ENCODE results near the gene IGLON5.

IGLON5 gene

DNA sequence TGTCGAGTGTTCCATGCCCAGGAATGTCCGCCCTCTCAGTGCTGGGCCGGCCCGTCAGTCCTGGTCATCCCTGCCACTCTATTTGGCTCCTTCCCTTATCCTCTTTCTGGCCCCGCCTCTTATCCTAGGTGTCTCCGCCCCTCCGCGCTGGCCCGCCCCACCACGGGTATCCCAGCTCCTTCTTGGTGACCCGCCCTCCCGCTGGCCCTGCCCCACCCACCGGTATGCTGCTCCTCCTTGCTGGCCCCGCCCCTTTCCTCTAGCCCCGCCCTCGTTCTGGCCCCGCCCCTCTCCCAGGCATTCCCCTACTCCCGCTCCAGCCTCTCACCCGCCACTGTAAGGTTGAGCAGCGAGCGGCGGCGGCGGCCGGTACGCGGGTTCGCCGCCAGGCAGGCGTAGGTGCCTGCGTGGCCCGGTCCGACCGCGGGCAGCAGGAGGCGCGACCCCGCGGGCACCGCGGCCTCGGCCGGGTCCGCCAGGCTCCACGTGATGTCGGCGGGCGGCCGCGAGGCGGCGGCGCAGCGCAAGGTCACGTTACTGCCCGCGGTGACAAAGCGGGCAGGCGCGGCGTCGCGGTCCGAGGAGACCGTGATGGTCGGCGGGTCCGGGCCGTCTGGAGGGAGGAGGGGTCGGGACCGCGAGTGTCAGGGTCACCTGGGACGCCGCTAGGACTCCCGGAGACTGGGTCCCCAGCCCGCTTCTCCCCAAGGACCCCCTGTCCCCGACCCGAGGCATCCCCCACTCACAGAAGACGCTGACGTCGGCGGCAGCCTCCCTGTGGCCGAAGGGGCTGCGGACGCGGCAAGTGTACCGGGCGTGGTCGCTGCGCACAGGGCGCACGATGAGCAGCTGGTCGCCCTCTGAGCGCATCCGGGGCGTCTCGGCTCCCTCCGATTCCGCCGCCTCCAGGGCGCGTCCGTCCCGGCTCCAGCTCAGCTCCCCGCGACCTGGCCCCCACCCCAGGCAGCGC lies 28.5 kb downstream of the IGLON5 start:
- DNase-seq = peak; percentile 95

GRCh38 chr19:51341066-51341465 lies 29.6 kb downstream of the IGLON5 start:
- DNase-seq = no peak

- DNase-seq = no peak
Observed at GRCh38 chr19:51341976-51342580, 30.6 kb downstream of the IGLON5 start, which contains the start of gene VSIG10L. Gene VSIG10L (minus strand): TSS chr19:51342139. CDS start chr19:51342124, 15 bp downstream.

GRCh38 chr19:51342631-51343569 lies 31.5 kb downstream of the IGLON5 start:
- no peak for DNase-seq

DNA sequence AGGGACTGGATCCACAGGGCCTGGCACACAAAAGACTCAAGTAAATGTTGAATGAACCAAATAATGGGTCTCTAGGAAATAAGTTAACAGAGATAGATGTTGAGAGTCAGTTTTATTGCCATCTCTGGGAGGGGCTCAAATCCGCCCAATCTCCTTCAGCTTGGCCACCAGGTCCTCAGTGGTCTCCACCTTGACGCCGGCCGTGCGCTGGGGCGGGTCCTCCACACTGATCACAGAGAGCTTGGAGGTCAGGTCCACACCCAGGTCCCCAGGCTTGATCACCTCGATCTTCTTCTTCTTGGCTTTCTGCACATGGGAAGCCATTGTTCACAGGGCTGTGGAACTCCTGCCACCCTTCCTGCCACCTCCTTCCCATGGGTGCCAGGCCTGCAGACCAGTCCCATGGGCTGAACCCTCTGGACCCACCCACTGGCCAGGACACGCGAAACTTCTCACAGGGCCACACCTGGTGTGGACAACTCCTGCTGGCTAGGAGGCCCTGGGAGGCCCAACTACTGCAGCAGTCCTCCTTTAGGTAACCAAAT lies 33.7 kb downstream of the IGLON5 start:
- no peak for DNase-seq

GRCh38 chr19:51346742-51347141 lies 35.3 kb downstream of the IGLON5 start:
- DNase-seq = no peak

GRCh38 chr19:51347209-51347928 lies 35.9 kb downstream of the IGLON5 start:
- no peak for DNase-seq

- no peak for DNase-seq
Observed at GRCh38 chr19:51351266-51351990, 40.0 kb downstream of the IGLON5 start.

DNA sequence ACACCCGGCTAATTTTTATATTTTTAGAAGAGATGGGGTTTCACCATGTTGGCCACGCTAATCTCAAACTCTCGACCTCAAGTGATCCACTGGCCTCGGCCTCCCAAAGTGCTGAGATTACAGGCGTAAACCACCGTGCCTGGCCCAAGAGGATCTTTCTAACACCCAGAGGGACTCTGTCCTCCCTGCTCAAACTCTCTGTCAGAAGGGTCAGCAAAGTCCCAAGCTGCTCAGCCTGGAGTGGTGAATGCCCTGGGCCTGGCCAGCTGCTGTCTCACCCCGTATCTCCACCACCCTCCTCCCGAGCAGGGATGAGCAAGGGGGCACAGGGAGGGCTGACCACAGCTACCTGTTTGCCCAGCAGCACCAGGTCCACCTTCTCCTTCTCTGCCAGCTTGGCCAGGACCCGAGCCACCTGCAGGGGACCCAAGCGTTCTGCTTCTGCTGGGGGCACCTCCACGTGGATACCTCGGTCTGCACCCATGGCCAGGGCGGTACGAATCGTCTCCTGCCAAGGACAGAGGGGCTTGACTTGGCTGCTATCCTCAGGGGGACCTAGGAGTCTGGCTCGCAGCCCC lies 41.4 kb downstream of the IGLON5 start:
- no peak for DNase-seq

DNA sequence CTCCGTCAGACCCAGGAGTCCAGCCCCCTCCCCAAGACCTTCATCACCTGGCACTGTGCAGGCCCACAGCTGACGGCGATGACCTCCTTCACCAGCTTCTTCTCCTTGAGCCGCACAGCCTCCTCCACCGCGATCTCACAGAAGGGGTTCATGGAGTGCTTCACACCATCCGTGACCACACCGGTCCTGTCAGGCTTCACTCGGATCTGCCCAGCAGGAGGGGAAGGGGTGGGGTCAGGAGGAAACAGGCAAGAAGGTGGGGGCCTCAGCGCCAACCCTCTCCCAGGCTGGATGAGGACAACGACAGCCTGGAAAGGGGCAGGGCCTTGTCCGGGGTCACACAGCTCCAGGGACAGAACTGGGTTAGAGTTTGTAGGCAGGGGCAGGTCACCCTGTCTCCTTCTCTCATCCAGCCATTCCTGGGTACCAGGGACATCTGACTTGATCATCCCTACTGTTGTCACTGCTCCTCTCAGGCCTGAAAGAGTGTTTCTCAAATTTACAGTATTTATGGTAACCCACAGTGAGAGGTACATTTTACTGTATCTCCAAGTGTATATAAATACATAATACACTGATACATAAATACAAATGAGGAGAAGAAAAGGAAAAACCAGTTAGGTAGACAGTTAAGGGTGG lies 42.8 kb downstream of the IGLON5 start:
- no peak for DNase-seq

- DNase-seq = no peak
Observed at GRCh38 chr19:51354742-51355148, 43.3 kb downstream of the IGLON5 start.

GRCh38 chr19:51356159-51356801 lies 44.8 kb downstream of the IGLON5 start:
- DNase-seq = no peak

DNA sequence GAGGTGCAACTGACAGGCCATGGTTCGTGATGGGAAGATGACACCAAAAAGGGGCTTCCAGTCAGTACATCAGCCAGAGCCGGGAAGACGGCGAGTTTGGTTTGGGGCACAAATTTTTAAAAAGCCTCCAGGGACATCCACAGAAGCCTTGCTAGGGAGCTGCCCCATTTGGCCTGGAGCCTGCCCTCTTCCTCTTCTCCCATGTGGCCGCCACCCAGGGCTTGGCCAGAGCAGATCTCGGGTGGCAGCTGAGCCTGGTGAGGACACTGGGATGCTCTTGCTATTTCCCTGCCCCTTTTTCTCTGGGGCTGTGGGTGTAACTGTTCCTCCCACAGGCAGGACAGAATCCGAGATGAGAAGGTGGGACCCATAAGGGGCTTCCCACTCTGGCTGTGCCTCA lies 46.5 kb downstream of the IGLON5 start:
- DNase-seq = no peak

DNA sequence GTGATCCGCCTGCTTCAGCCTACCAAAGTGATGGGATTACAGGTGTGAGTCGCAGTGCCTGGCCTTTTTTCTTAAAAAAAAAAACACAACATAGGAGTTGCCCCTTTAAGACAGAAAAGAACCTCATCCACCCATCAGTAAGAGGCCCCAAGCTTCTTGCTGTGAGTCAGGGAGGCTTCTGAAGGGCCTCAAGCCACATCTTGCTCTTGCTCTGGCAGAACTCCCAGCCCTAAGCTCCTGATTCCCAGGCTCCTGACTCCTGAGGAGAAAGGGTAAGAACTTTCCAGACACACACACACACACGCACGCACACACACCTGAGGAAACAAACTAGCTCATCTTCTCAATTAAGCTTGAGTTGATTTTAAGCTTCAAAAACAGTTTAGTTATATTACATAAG lies 47.9 kb downstream of the IGLON5 start:
- peak; percentile 82 for DNase-seq

- DNase-seq = no peak
Observed at GRCh38 chr19:51361239-51361638, 49.8 kb downstream of the IGLON5 start.

GRCh38 chr19:51364200-51365106 lies 53.0 kb downstream of the IGLON5 start:
- no peak for DNase-seq

DNA sequence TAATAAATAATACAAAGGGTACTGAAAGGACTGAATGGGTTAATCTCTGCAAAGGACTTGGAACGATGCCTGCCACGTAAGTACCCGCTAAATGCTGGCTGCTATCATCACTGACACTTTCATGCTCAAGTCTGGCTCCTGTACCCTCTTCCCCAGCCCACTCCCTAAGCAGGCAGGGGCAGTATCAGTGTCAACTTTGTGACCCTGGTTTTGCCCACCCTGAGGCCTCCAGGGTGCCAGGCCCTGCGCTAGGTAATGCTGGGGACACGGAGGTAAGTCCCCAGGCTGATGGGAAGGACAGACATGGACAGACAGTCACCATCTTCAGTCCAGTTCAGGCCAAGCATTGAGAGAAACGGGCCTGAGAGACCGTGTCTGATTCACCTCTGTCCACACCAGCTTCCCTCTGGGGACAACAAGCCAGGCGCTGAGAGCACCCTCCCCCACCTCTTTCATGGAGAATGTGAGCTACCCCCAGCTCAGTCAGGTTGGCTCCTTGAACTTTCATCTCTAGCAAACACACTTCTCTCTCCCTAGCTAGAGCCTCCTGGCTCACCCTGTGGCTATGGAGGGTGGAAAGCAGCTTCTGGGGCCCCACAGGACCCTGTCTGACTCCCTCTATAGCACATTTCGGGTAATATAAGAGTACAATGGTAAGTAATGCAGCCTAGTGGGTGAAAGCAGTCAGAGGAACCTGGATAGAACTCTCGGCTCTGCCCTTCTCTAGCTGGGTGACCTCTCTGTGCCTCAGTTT lies 53.9 kb downstream of the IGLON5 start:
- DNase-seq = no peak

DNA sequence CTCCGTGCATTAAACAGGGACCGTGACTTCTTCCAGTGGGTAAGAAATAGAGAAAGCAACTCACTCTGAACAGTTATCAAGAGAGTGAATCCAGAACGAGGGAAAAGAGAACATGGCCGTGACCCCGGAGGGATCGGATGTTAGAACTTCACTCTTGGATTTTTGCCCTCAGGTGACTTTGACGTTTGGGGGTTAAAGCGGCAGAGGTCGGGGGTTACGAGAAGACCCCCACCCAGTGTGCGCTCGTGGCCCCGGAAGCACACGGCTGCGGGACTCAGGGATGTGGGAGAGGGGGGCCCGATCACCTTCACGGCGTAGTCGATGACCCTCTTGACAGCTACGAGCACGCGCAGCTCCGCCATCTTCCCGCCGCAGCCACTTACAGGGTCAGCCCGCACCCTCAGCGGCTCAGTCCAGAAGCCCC lies 54.5 kb downstream of the IGLON5 start, which contains the start of gene ETFB:
Gene ETFB (minus strand): TSS at position 424 of the 424 bp plus-strand sequence. CDS start 62 bp downstream, at position 362.
- DNase-seq = no peak
